HepG2 (cell line): ENCODE results near the gene GSC2. TPM values are rescaled to one million over a fixed set of nuclear protein-coding genes. Genes with fewer than 3 reads are reported as not detected.

Experiments
- ADNP ChIP-seq: sonication (generic); formaldehyde crosslinking; IDR thresholded peaks from 2 replicates; pipeline ENCODE4 v1.4.0; 2020; ENCODE audit warnings: missing genetic modification reagents
- ARHGAP35 ChIP-seq: sonication (generic); formaldehyde crosslinking; IDR thresholded peaks from 2 replicates; pipeline ENCODE4 v1.9.0; 2022; ENCODE audit warnings: mild to moderate bottlenecking, inconsistent platforms, moderate library complexity, missing genetic modification reagents, borderline replicate concordance
- ERF ChIP-seq: IDR thresholded peaks from 2 replicates; pipeline ENCODE4 v1.6.1; 2018; ENCODE audit warnings: missing biosample characterization, missing genetic modification reagents
- GABPA ChIP-seq, 2 experiments: IDR thresholded peaks; 2 replicates each; pipeline ENCODE4 v1.6.1; 2011 to 2016; ENCODE audit warnings: low read depth in 2 of 2, low read length in 1 of 2, missing biosample characterization in 1 of 2, missing genetic modification characterization in 1 of 2
- HMG20B ChIP-seq: conservative IDR thresholded peaks from 2 replicates; pipeline ENCODE4 v1.6.1; 2016; ENCODE audit warnings: missing genetic modification reagents, missing compliant biosample characterization
- HNF4A ChIP-seq: sonication (generic); formaldehyde crosslinking; IDR thresholded peaks from 2 replicates; pipeline ENCODE4 v1.4.0; 2020; ENCODE audit warnings: missing genetic modification reagents
- JUND ChIP-seq: sonication (generic); formaldehyde crosslinking; IDR thresholded peaks from 2 replicates; pipeline ENCODE4 v1.8.0; 2022; ENCODE audit warnings: mild to moderate bottlenecking, missing genetic modification reagents
- KMT2B ChIP-seq: IDR thresholded peaks from 2 replicates; pipeline ENCODE4 v1.6.1; 2016; ENCODE audit warnings: missing genetic modification reagents, missing compliant biosample characterization
- PAWR ChIP-seq: sonication (generic); formaldehyde crosslinking; IDR thresholded peaks from 2 replicates; pipeline ENCODE4 v1.4.0; 2020; ENCODE audit warnings: missing genetic modification reagents, mild to moderate bottlenecking, borderline replicate concordance
- SAP130 ChIP-seq: IDR thresholded peaks from 2 replicates; pipeline ENCODE4 v1.6.1; 2016; ENCODE audit warnings: low read depth
- SP140L ChIP-seq: sonication (generic); formaldehyde crosslinking; IDR thresholded peaks from 2 replicates; pipeline ENCODE4 v1.4.0; 2020; ENCODE audit warnings: missing genetic modification reagents, borderline replicate concordance
- STAG1 ChIP-seq: sonication (generic); formaldehyde crosslinking; IDR thresholded peaks from 2 replicates; pipeline ENCODE4 v1.4.0; 2020; ENCODE audit warnings: missing genetic modification reagents
- TBX3 ChIP-seq: fragments of 450-650 bp; IDR thresholded peaks from 2 replicates; pipeline ENCODE4 v1.6.1; 2017; ENCODE audit warnings: antibody characterized with exemption, mild to moderate bottlenecking, inconsistent platforms, borderline replicate concordance
- TEAD3 ChIP-seq: optimal IDR thresholded peaks from 2 replicates; pipeline ENCODE3; 2016; ENCODE audit warnings: borderline replicate concordance
- TMF1 ChIP-seq: sonication (generic); formaldehyde crosslinking; IDR thresholded peaks from 2 replicates; pipeline ENCODE4 v1.8.1; 2022; ENCODE audit warnings: low read depth, missing genetic modification reagents
- ZBTB21 ChIP-seq: sonication (generic); formaldehyde crosslinking; IDR thresholded peaks from 2 replicates; pipeline ENCODE4 v1.4.0; 2020; ENCODE audit warnings: missing genetic modification reagents
- ZNF282 ChIP-seq: fragments of 450-650 bp; IDR thresholded peaks from 2 replicates; pipeline ENCODE4 v1.6.1; 2018; ENCODE audit not compliant: partially characterized antibody
- ZNF34 ChIP-seq: sonication (generic); formaldehyde crosslinking; IDR thresholded peaks from 2 replicates; pipeline ENCODE4 v1.4.0; 2020; ENCODE audit warnings: mild to moderate bottlenecking, missing genetic modification reagents, borderline replicate concordance
- ZNF430 ChIP-seq: sonication (generic); formaldehyde crosslinking; IDR thresholded peaks from 2 replicates; pipeline ENCODE4 v1.9.0; 2021; ENCODE audit warnings: mild to moderate bottlenecking, missing genetic modification reagents
- ZNF709 ChIP-seq: sonication (generic); formaldehyde crosslinking; IDR thresholded peaks from 2 replicates; pipeline ENCODE4 v1.5.0; 2020; ENCODE audit warnings: mild to moderate bottlenecking, missing genetic modification reagents
- polyA plus RNA-seq, 8 experiments: library from polyadenylated mRNA; depleted of rRNA in 3 of 8; stranded (reverse) in 7 of 8; unstranded in 1 of 8; fragments of >200 nt; fragmentation: Illumina TruSeq in 4 of 8; extraction: Trizol in 4 of 8; gene quantifications; 2 replicates each; pipeline versions ENCODE4 v1.2.1 to v1.2.3, GENCODE V29; 2011 to 2016; ENCODE audit warnings: low read depth in 4 of 8, missing spikeins in 1 of 8, mixed read lengths in 1 of 8; ENCODE audit not compliant: insufficient read depth in 1 of 8
- total RNA-seq, 5 experiments: library from RNA; depleted of rRNA; stranded (reverse); fragments of >200 nt; fragmentation: Illumina TruSeq; extraction: Trizol; gene quantifications; 2 replicates each; pipeline ENCODE4 v1.2.3, GENCODE V29; 2016; ENCODE audit warnings: low read depth in 1 of 5
- TF ChIP-seq, protein P1 (sequence below): sonication (generic); formaldehyde crosslinking; IDR thresholded peaks from 2 replicates; pipeline ENCODE4 v1.4.0; 2020; ENCODE audit warnings: mild to moderate bottlenecking, missing genetic modification reagents
- TF ChIP-seq, protein P2 (sequence below): IDR thresholded peaks from 2 replicates; pipeline ENCODE4 v1.6.1; 2012; ENCODE audit warnings: low read depth, low read length, improper control_type of control experiment
- TF ChIP-seq, protein P3 (sequence below): sonication (generic); formaldehyde crosslinking; IDR thresholded peaks from 2 replicates; pipeline ENCODE4 v1.5.0; 2020; ENCODE audit warnings: mild to moderate bottlenecking, missing genetic modification reagents

Gene GSC2
- total and polyA plus RNA-seq, 2 of the 13 experiments (the other 11 are each of a cell fraction or from before 2014, with no cell fraction given): not detected

DNA sequence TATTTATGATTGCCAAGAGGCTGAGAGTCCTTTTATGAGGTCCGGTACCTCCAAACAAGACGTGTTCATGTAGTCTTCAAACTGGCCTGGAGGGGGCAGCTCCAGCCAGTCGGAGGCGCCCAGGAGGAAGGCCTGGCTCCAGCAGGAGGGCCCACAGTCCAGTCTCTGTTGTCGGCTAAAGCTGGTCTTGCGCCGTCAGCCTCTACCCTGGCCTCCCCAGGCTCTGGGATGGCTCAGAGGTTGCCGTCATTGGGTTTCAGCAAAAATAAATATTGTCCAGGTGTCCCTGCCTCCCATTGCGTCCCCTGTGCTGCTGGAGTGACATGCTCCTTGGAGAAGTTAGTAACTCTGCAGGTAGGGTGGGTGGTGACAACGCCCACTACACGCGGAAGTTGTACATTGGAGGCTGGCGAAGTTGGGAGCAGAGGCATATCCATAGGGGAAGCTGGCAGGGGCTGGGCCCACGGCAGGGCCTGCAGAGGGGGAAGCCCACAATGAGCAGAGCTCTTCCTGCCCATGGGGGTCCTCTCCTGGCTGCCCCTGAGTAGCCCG, 29.5 kb upstream of the GSC2 start (continued):
- TF ChIP-seq, protein P1, sequence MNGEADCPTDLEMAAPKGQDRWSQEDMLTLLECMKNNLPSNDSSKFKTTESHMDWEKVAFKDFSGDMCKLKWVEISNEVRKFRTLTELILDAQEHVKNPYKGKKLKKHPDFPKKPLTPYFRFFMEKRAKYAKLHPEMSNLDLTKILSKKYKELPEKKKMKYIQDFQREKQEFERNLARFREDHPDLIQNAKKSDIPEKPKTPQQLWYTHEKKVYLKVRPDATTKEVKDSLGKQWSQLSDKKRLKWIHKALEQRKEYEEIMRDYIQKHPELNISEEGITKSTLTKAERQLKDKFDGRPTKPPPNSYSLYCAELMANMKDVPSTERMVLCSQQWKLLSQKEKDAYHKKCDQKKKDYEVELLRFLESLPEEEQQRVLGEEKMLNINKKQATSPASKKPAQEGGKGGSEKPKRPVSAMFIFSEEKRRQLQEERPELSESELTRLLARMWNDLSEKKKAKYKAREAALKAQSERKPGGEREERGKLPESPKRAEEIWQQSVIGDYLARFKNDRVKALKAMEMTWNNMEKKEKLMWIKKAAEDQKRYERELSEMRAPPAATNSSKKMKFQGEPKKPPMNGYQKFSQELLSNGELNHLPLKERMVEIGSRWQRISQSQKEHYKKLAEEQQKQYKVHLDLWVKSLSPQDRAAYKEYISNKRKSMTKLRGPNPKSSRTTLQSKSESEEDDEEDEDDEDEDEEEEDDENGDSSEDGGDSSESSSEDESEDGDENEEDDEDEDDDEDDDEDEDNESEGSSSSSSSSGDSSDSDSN: 0 out of 2 replicates have a peak, but pooled peaks have one; percentile 29
- peak; percentile 63 for TF ChIP-seq STAG1 (CRISPR knock-in tag)
- TF ChIP-seq ZNF282: no peak
- no peak for TF ChIP-seq ZNF709 (CRISPR knock-in tag)
- TF ChIP-seq KMT2B: 0 out of 2 replicates have a peak, but pooled peaks have one; percentile 4
- TF ChIP-seq ERF: no peak
- peak; percentile 37 for TF ChIP-seq TEAD3 (CRISPR knock-in tag)
- TF ChIP-seq TMF1: no peak
- no peak for TF ChIP-seq PAWR (CRISPR knock-in tag)
- TF ChIP-seq HNF4A (CRISPR knock-in tag): peak; percentile 22; the same call in 1 of the 2 replicates
- peak; percentile 30; the same call in 1 of the 2 replicates for TF ChIP-seq ZNF430 (CRISPR knock-in tag)
- TF ChIP-seq SAP130 (CRISPR knock-in tag): peak; percentile 4; the same call in 1 of the 2 replicates
- no peak for TF ChIP-seq ADNP (CRISPR knock-in tag)
- no peak for TF ChIP-seq ZNF34 (CRISPR knock-in tag)
- no peak for TF ChIP-seq SP140L (CRISPR knock-in tag)
- TF ChIP-seq, protein P2, sequence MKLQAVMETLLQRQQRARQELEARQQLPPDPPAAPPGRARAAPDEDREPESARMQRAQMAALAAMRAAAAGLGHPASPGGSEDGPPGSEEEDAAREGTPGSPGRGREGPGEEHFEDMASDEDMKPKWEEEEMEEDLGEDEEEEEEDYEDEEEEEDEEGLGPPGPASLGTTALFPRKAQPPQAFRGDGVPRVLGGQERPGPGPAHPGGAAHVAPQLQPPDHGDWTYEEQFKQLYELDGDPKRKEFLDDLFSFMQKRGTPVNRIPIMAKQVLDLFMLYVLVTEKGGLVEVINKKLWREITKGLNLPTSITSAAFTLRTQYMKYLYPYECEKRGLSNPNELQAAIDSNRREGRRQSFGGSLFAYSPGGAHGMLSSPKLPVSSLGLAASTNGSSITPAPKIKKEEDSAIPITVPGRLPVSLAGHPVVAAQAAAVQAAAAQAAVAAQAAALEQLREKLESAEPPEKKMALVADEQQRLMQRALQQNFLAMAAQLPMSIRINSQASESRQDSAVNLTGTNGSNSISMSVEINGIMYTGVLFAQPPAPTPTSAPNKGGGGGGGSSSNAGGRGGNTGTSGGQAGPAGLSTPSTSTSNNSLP: no peak
- no peak for TF ChIP-seq JUND (CRISPR knock-in tag)
- TF ChIP-seq GABPA (IDR thresholded peaks at IDR 0.05; ENCODE audit: low read depth, low read length): no peak
- TF ChIP-seq GABPA (CRISPR knock-in tag; IDR thresholded peaks at IDR 0.05; ENCODE audit: low read depth): no peak
- no peak for TF ChIP-seq HMG20B (CRISPR knock-in tag)
- TF ChIP-seq ARHGAP35 (CRISPR knock-in tag): no peak
- TF ChIP-seq, protein P3, sequence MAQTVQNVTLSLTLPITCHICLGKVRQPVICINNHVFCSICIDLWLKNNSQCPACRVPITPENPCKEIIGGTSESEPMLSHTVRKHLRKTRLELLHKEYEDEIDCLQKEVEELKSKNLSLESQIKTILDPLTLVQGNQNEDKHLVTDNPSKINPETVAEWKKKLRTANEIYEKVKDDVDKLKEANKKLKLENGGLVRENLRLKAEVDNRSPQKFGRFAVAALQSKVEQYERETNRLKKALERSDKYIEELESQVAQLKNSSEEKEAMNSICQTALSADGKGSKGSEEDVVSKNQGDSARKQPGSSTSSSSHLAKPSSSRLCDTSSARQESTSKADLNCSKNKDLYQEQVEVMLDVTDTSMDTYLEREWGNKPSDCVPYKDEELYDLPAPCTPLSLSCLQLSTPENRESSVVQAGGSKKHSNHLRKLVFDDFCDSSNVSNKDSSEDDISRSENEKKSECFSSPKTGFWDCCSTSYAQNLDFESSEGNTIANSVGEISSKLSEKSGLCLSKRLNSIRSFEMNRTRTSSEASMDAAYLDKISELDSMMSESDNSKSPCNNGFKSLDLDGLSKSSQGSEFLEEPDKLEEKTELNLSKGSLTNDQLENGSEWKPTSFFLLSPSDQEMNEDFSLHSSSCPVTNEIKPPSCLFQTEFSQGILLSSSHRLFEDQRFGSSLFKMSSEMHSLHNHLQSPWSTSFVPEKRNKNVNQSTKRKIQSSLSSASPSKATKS: no peak
- no peak for TF ChIP-seq TBX3
- no peak for TF ChIP-seq ZBTB21
